Measurements from ENCODE around the gene MYH13.

The MYH13 gene

DNA sequence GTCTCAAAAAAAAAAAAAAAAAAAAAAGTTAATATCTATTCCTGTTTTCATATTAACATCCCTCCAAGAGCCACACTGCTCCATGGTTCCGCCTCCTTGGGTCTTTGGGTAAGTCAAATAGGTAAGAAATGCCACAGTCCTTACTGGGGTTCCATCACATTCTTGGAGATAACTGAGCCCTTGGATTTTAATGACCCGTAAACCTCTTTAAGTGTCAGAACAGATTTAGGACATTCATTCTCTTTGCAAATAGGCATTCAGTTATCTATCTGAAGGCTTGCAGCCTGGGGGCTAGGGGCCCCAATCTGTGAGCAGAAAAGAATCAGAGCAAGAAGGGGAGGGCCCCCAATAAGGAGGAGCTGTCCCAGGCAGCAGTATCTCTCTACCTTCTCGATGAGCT is 28.0 kb downstream of the MYH13 start:
- H3K27me3 ChIP-seq (ENCODE audit: insufficient read depth, low read depth, severe bottlenecking): no peaks in the 10 kb centered on the region
- TF ChIP-seq CTCF (IDR thresholded peaks at IDR 0.05; ENCODE audit: low read depth, low read length): no peak
- no peak for DNase-seq

GRCh38 chr17:10339051-10339450 is 33.8 kb downstream of the MYH13 start:
- Histone ChIP-seq H3K36me3 (no peaks in the 10 kb centered on the region), H3K4me3 (ENCODE audit: low read depth, low read length) (no peak overlapping the region), H3K9me3 (ENCODE audit: severe bottlenecking) (no peaks in the 10 kb centered on the region), H3K27ac (no peak overlapping the region), H3K27me3 (ENCODE audit: insufficient read depth, low read depth, severe bottlenecking) (no peaks in the 10 kb centered on the region)
- no peak for DNase-seq
- no peak for TF ChIP-seq CTCF (IDR thresholded peaks at IDR 0.05; ENCODE audit: low read depth, low read length)

More for the DNA sequence above, 28.0 kb downstream of the MYH13 start:
- H3K4me3 ChIP-seq (ENCODE audit: low read depth, low read length): no peak overlapping the region
- no peak overlapping the region for H3K27ac ChIP-seq
- H3K36me3 ChIP-seq: no peaks in the 10 kb centered on the region
- H3K9me3 ChIP-seq (ENCODE audit: severe bottlenecking): no peaks in the 10 kb centered on the region

DNA sequence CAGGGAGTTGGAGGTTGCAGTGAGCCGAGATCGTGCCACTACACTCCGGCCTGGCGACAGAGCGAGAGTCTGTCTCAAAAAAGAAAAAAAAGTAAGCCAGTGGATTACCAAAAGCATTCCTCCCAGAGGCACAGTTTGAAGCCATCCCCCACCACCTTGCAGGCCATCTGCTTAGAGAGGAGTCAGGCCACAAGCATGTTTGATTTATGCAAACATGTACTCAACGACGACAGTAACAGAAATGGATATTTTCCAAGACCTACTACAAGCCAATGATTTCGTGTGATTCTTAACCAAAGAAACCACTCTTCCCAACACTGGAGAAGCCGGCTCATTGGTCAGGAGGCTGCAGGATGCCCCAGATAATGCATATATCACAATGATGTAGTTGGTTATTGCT is 34.8 kb downstream of the MYH13 start:
- no peaks in the 10 kb centered on the region for H3K27me3 ChIP-seq (ENCODE audit: insufficient read depth, low read depth, severe bottlenecking)
- no peak overlapping the region for H3K27ac ChIP-seq
- TF ChIP-seq CTCF (IDR thresholded peaks at IDR 0.05; ENCODE audit: low read depth, low read length): no peak

GRCh38 chr17:10337136-10337535 is 35.7 kb downstream of the MYH13 start:
- DNase-seq: no peak
- no peaks in the 10 kb centered on the region for H3K27me3 ChIP-seq (ENCODE audit: insufficient read depth, low read depth, severe bottlenecking)
- TF ChIP-seq CTCF (IDR thresholded peaks at IDR 0.05; ENCODE audit: low read depth, low read length): no peak
- no peaks in the 10 kb centered on the region for H3K36me3 ChIP-seq
- H3K9me3 ChIP-seq (ENCODE audit: severe bottlenecking): no peaks in the 10 kb centered on the region
- H3K4me3 ChIP-seq (ENCODE audit: low read depth, low read length): no peak overlapping the region
- H3K27ac ChIP-seq: no peak overlapping the region

More for the DNA sequence above, 34.8 kb downstream of the MYH13 start:
- no peaks in the 10 kb centered on the region for H3K9me3 ChIP-seq (ENCODE audit: severe bottlenecking)
- no peak overlapping the region for H3K4me3 ChIP-seq (ENCODE audit: low read depth, low read length)
- DNase-seq: peak; percentile 17
- no peaks in the 10 kb centered on the region for H3K36me3 ChIP-seq

- H3K9me3 ChIP-seq (ENCODE audit: severe bottlenecking): no peaks in the 10 kb centered on the region
Measured at GRCh38 chr17:10336393-10336792, 36.4 kb downstream of the MYH13 start.

More at GRCh38 chr17:10336393-10336792, 36.4 kb downstream of the MYH13 start:
- Histone ChIP-seq H3K36me3 (no peaks in the 10 kb centered on the region), H3K27ac (no peak overlapping the region), H3K4me3 (ENCODE audit: low read depth, low read length) (no peak overlapping the region), H3K27me3 (ENCODE audit: insufficient read depth, low read depth, severe bottlenecking) (no peaks in the 10 kb centered on the region)
- TF ChIP-seq CTCF (IDR thresholded peaks at IDR 0.05; ENCODE audit: low read depth, low read length): no peak
- DNase-seq: no peak
